ENCODE data around the gene FGF10.

The FGF10 gene

GRCh38 chr5:44345871-44346270 is 43.3 kb downstream of the FGF10 start:
- DNase-seq, result no peak

- no peak for DNase-seq
Measured at GRCh38 chr5:44336708-44337107, 52.5 kb downstream of the FGF10 start.

GRCh38 chr5:44334622-44335021 is 54.6 kb downstream of the FGF10 start:
- DNase-seq, result no peak

GRCh38 chr5:44332285-44332971 is 56.8 kb downstream of the FGF10 start:
- peak in 2 of 3 experiments; percentile 35 to 66 for DNase-seq

GRCh38 chr5:44331471-44332050 is 57.7 kb downstream of the FGF10 start:
- no peak for DNase-seq

GRCh38 chr5:44329716-44330115 is 59.5 kb downstream of the FGF10 start:
- no peak for DNase-seq

GRCh38 chr5:44321144-44321725 is 68.0 kb downstream of the FGF10 start:
- DNase-seq, result no peak

- DNase-seq, result no peak
Measured at GRCh38 chr5:44320188-44320587, 69.0 kb downstream of the FGF10 start.

- no peak for DNase-seq
Measured at GRCh38 chr5:44318883-44319282, 70.3 kb downstream of the FGF10 start.

- no peak for DNase-seq
Measured at GRCh38 chr5:44312374-44312773, 76.8 kb downstream of the FGF10 start.

GRCh38 chr5:44300551-44300950 is 88.7 kb downstream of the FGF10 start:
- DNase-seq, result no peak

- no peak for DNase-seq
Measured at GRCh38 chr5:44299394-44299793, 89.8 kb downstream of the FGF10 start.

GRCh38 chr5:44294516-44294915 is 94.7 kb downstream of the FGF10 start:
- DNase-seq, result no peak

GRCh38 chr5:44292736-44293135 is 96.5 kb downstream of the FGF10 start:
- DNase-seq, result no peak

- DNase-seq, result no peak
Measured at GRCh38 chr5:44278469-44278868, 110.8 kb downstream of the FGF10 start.

GRCh38 chr5:44275908-44276307 is 113.3 kb downstream of the FGF10 start:
- no peak for DNase-seq

GRCh38 chr5:44275329-44275728 is 113.9 kb downstream of the FGF10 start:
- no peak for DNase-seq

- no peak for DNase-seq
Measured at GRCh38 chr5:44267909-44268308, 121.3 kb downstream of the FGF10 start.

GRCh38 chr5:44266882-44267576 is 122.2 kb downstream of the FGF10 start:
- DNase-seq, result no peak

- no peak for DNase-seq
Measured at GRCh38 chr5:44265713-44266112, 123.5 kb downstream of the FGF10 start.

- no peak for DNase-seq
Measured at GRCh38 chr5:44260793-44261192, 128.4 kb downstream of the FGF10 start.

GRCh38 chr5:44257653-44258365 is 131.4 kb downstream of the FGF10 start:
- DNase-seq, result no peak

GRCh38 chr5:44257221-44257620 is 132.0 kb downstream of the FGF10 start:
- no peak for DNase-seq

Measured in NCI-H1417 (cell line).